Transverse colon (tissue), 4 donors: ENCODE measurements around the gene CHEK1. TPM values are rescaled to one million over a fixed set of nuclear protein-coding genes. Genes with fewer than 3 reads are reported as not detected.
"Not testable (repeated sequence)": the region's sequence is repeated elsewhere in the genome, so short reads cannot be mapped to it uniquely, and the experiment has no call there.

Experiments
- DNase-seq: peaks from one replicate; pipeline ENCODE4 v3.0.0-alpha.2; 2019
- H3K27ac ChIP-seq, 4 donors: fragments of 200-600 bp; sonication (generic); 2 replicates each; pipeline ENCODE4 v1.5.1; 2016 to 2018; ENCODE audit warnings: inconsistent platforms in 4 of 4
- H3K27me3 ChIP-seq: fragments of 200-600 bp; sonication (generic); 2 replicates; pipeline ENCODE4 v1.5.1; 2017; ENCODE audit warnings: inconsistent platforms
- H3K36me3 ChIP-seq, 4 donors: fragments of 200-600 bp; sonication (generic); 2 replicates each; pipeline ENCODE4 v1.5.1; 2017 to 2019; ENCODE audit warnings: inconsistent platforms in 4 of 4
- H3K4me1 ChIP-seq, 4 donors: fragments of 200-600 bp; sonication (generic); 2 replicates each; pipeline ENCODE4 v1.5.1; 2017 to 2020; ENCODE audit warnings: inconsistent platforms in 4 of 4
- H3K4me3 ChIP-seq, 4 donors: fragments of 200-600 bp; sonication (generic); 1 replicate in 1 of 4; 2 replicates in 3 of 4; pipeline versions ENCODE4 v1.5.1 to v1.6.1; 2017 to 2019; ENCODE audit warnings: inconsistent platforms in 4 of 4
- H3K9me3 ChIP-seq, 2 donors: fragments of 200-600 bp; sonication (generic); 2 replicates each; pipeline ENCODE4 v1.5.1; 2017 to 2019; ENCODE audit warnings: inconsistent platforms in 2 of 2
- EP300 ChIP-seq: sonication (generic); formaldehyde crosslinking; IDR thresholded peaks from one replicate; pipeline ENCODE4 v1.6.1; 2017; ENCODE audit warnings: antibody characterized with exemption, low read depth
- POLR2A ChIP-seq: fragments of 450-650 bp; IDR thresholded peaks from one replicate; pipeline ENCODE4 v1.6.1; 2016; ENCODE audit warnings: antibody characterized with exemption, mild to moderate bottlenecking, moderate library complexity
- POLR2AphosphoS5 ChIP-seq, 3 donors: sonication (generic); formaldehyde crosslinking; IDR thresholded peaks; one replicate each; pipeline ENCODE4 v1.6.1; 2016; ENCODE audit warnings: antibody characterized with exemption in 3 of 3
- WGBS, 2 donors: methylation state at CpG; one replicate each; pipeline ENCODE4 v1.1.5; 2018; ENCODE audit warnings: low coverage in 1 of 2; 5-methylcytosine and 5-hydroxymethylcytosine counted together
- in situ Hi-C, 4 donors: fragments of 200-750 bp; cut with MboI; loops; one replicate each; pipeline versions ENCODE4 v1.15.0 to v1.15.1; 2017; ENCODE audit warnings: low sequenced_read_pairs in 3 of 4, low pct_ligation_motif_present in 1 of 4, low pct_unique_long_range_greater_than_20kb in 1 of 4
- intact Hi-C: fragments of 100-400 bp; cut with DNase I; formaldehyde crosslinking; loops from one replicate; pipeline ENCODE4 v1.15.1; 2023; ENCODE audit warnings: low total_unique reads
- total RNA-seq, 4 donors: library from RNA; depleted of rRNA; stranded (reverse); fragments of >200 nt; gene quantifications; one replicate each; pipeline ENCODE4 v1.1.0, GENCODE V29; 2016
- TF ChIP-seq, protein P1 (sequence below), 5 experiments: fragments of 200-600 bp in 3 of 5; fragments of 450-650 bp in 2 of 5; sonication (generic) in 3 of 5; IDR thresholded peaks; 1 replicate in 2 of 5; 2 replicates in 3 of 5; pipeline ENCODE4 v1.5.1; 2016 to 2017; ENCODE audit warnings: antibody characterized with exemption in 5 of 5, inconsistent platforms in 3 of 5, mild to moderate bottlenecking in 2 of 5, moderate library complexity in 1 of 5

CHEK1 gene
- 100 to 1,000 TPM in 1 of 4 donors, 1 to 10 TPM in 2, under 1 TPM in 1; 0.37 to 194 (median 4.3) TPM for total RNA-seq

DNA sequence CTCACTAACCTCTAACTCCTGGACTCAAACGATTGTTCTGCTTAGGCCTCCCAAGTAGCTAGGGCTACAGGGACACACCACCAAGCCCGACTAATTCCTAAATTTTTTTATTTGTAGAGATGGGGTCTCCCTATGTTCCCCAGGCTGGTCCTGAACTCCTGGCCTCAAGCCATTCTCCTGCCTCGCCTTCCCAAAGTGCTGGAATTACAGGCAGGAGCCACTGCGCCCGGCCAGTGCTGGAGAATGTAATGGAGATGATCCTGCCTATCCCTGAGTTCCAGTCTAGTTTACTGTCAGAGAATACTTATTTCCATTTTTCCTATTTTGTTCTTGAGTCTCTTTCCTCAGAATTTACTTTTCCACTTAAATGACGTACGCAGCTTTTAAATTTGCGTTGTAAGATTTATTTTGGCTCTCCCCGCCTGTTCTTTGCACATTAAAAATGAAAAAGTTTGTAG is at the start of gene CHEK1:
Gene CHEK1, plus strand, starts transcription at position 408 of the 458 bp plus-strand sequence. CDS start 1,606 bp downstream, outside the sequence.
- peaks cover 0 to 19% (median 17%) of the 10 kb centered on the region in 4 donors for H3K4me1 ChIP-seq
- intact Hi-C loops (no loop called here), in situ Hi-C loops (loop anchor here in 2 of 4 donors (25.0 kb wide), 2 partner anchors 263 to 588 kb away; partner anchors contain the start of genes FAM118B (in 1 of the 2), HYLS1 (in 1 of the 2) and RPUSD4 (in 1 of the 2))
- peak; percentile 10 for DNase-seq
- peak within 1 kb of the TSS; percentile 94 to 95 (median 94) for H3K27ac ChIP-seq
- WGBS, 2 donors: 40 to 51% methylated on average over 6 to 9 of the region's 9 CpGs
- H3K4me3 ChIP-seq: peak within 1 kb of the TSS; percentile 52 to 71 (median 58)
- TF ChIP-seq POLR2A: no peak
- no peak for TF ChIP-seq EP300
- TF ChIP-seq POLR2AphosphoS5 (IDR thresholded peaks at IDR 0.05): no peak
- TF ChIP-seq, protein P1, sequence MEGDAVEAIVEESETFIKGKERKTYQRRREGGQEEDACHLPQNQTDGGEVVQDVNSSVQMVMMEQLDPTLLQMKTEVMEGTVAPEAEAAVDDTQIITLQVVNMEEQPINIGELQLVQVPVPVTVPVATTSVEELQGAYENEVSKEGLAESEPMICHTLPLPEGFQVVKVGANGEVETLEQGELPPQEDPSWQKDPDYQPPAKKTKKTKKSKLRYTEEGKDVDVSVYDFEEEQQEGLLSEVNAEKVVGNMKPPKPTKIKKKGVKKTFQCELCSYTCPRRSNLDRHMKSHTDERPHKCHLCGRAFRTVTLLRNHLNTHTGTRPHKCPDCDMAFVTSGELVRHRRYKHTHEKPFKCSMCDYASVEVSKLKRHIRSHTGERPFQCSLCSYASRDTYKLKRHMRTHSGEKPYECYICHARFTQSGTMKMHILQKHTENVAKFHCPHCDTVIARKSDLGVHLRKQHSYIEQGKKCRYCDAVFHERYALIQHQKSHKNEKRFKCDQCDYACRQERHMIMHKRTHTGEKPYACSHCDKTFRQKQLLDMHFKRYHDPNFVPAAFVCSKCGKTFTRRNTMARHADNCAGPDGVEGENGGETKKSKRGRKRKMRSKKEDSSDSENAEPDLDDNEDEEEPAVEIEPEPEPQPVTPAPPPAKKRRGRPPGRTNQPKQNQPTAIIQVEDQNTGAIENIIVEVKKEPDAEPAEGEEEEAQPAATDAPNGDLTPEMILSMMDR (IDR thresholded peaks at IDR 0.05): no peak
- no peaks in the 10 kb centered on the region for H3K27me3 ChIP-seq
- peaks cover 0 to 18% (median 8%) of the 10 kb centered on the region in 4 donors for H3K36me3 ChIP-seq
- H3K9me3 ChIP-seq: no peaks in the 10 kb centered on the region

DNA sequence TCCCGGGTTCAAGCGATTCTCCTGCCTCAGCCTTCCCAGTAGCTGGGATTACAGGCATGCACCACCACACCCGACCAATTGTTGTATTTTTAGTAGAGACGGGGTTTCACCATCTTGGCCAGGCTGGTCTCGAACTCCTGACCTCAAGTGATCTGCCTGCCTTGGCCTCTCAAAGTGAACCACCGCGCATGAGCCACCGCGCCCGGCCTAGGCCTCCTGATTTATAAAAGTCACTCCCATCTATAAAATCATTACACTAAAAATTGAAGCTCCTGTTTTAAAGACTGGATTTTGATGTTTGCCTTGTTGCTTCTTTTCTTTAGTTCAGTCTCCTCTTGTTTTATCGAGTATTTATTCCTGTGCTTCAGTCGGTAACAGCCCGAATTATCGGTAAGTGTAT is 47.8 kb upstream of the CHEK1 start:
- H3K36me3 ChIP-seq: peaks cover 0 to 82% (median 40%) of the 10 kb centered on the region in 4 donors
- H3K4me3 ChIP-seq, DNase-seq, intact Hi-C loops, H3K27me3 ChIP-seq, H3K9me3 ChIP-seq, H3K4me1 ChIP-seq, H3K27ac ChIP-seq: not testable (repeated sequence)
- in situ Hi-C loops: loop anchor here in 1 of 4 donors (25.0 kb wide), 1 partner anchor 635 kb away; the partner anchor contains the start of genes FAM118B and RPUSD4
- WGBS, 2 donors: 91 to 96% methylated on average over 14 of the region's 14 CpGs

DNA sequence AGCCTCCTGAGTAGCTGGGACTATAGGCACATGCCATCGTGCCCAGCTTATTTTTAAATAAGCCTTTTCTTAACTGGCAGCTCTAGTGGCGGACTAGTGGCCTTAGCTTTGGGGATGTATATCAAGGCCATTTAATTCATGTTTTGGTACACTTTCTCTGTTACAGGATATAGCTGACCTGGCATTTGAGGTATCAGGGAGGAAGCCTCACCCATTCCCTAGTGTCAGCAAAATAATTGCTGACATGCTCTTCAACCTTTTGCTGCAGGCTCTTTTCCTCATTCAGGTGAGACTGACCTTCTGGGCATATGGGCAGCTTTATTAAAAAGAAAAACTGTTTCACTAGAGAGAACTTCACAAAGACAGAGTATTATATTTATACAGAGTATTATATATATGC is 46.2 kb upstream of the CHEK1 start:
- intact Hi-C loops: no loop called here
- DNase-seq: no peak
- H3K27me3 ChIP-seq: no peaks in the 10 kb centered on the region
- H3K4me3 ChIP-seq: no peak overlapping the region
- in situ Hi-C loops: loop anchor here in 1 of 4 donors (25.0 kb wide), 1 partner anchor 634 kb away; the partner anchor contains the start of genes FAM118B and RPUSD4
- 95% methylated on average over 2 of the region's 2 CpGs; no CpG with 5 or more reads in 1 of the 2 donors for WGBS, 2 donors
- H3K9me3 ChIP-seq: no peaks in the 10 kb centered on the region
- no peaks in the 10 kb centered on the region for H3K4me1 ChIP-seq
- no peak overlapping the region for H3K27ac ChIP-seq
- peaks cover 0 to 91% (median 45%) of the 10 kb centered on the region in 4 donors for H3K36me3 ChIP-seq
- TF ChIP-seq EP300 (no peak), POLR2AphosphoS5 (IDR thresholded peaks at IDR 0.05) (no peak), POLR2A (no peak)
- TF ChIP-seq, protein P1 (IDR thresholded peaks at IDR 0.05): no peak

DNA sequence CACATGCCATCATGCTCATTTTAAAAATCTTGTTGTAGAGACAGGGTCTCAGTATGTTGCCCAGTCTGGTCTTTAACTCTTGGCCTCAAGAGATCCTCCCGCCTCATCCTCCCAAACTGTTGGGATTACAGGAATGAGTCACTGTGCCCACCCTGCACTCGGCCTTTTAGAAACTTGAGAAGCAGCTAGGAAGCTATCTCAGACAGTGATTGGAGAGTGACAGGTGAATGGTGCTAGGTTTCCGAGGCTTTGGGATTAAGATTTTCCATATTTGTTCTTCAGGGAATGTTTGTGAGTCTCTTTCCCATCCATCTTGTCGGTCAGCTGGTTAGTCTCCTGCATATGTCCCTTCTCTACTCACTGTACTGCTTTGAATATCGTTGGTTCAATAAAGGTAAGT is 45.2 kb upstream of the CHEK1 start:
- TF ChIP-seq, protein P1 (IDR thresholded peaks at IDR 0.05): no peak
- TF ChIP-seq POLR2AphosphoS5 (IDR thresholded peaks at IDR 0.05): no peak
- TF ChIP-seq POLR2A: no peak
- no peak for TF ChIP-seq EP300
- H3K4me3 ChIP-seq: no peak overlapping the region
- no peaks in the 10 kb centered on the region for H3K27me3 ChIP-seq
- WGBS, 2 donors: 95% methylated on average over 5 of the region's 5 CpGs; no CpG with 5 or more reads in 1 of the 2 donors
- peaks cover 0 to 86% (median 39%) of the 10 kb centered on the region in 4 donors for H3K36me3 ChIP-seq
- intact Hi-C loops (no loop called here), in situ Hi-C loops (loop anchor here in 1 of 4 donors (25.0 kb wide), 1 partner anchor 632 kb away; the partner anchor contains the start of genes FAM118B and RPUSD4)
- no peaks in the 10 kb centered on the region for H3K9me3 ChIP-seq
- no peak overlapping the region for H3K27ac ChIP-seq
- H3K4me1 ChIP-seq: no peaks in the 10 kb centered on the region
- DNase-seq: no peak
